ENCODE results near the gene FERMT1. TPM values are rescaled to one million over a fixed set of nuclear protein-coding genes. Genes with fewer than 3 reads are reported as not detected.

The FERMT1 gene
- total and polyA plus RNA-seq, 11 donors: 0.06 to 2.4 (median 1.1) TPM; not detected in 1

DNA sequence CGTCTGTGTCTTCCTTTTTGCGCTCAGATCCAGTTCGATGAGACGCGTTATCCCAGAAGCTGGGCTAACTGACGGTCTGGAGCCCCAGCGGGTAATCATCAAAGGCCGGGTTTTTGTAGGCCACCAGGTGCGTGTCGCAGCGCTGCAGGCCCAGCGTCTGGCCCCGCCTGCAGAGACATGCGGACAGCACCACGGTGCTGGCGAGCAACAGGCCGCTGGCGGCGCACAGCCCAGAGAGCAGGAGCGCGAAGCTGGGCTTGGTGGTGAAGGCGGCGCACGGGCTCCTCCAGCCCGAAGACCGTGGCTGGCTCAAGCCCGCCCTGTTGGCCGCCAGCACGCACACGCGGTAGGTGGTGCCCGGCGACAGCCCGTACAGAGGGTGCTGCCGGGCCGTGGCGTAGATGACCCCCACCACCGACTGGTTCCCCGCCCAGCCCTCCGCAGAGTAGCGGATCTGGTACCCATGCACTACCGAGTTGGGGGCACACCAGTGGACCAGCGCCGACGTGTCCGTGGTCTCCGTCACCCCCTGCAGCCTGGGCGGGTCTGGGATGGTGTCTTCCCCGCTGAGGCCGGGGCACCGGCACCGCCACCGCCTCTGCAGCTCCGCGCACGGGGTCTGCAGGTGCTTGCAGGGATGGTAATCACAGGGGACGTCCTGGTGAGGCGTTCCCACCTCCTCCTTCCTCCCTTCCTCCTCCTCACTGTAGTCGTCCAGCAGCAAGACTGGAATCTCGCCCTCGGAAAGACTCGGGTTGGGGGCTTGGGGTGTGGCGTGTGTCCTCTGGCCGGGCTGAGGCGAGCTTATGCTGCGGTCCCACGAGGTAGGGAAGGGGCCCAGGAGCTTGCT, 81.6 kb downstream of the FERMT1 start:
- no peak overlapping the region for H3K4me3 ChIP-seq
- 82 to 89% (median 85%) methylated on average over 42 to 67 of the region's 67 CpGs for WGBS, 4 donors
- TF ChIP-seq, protein P1, sequence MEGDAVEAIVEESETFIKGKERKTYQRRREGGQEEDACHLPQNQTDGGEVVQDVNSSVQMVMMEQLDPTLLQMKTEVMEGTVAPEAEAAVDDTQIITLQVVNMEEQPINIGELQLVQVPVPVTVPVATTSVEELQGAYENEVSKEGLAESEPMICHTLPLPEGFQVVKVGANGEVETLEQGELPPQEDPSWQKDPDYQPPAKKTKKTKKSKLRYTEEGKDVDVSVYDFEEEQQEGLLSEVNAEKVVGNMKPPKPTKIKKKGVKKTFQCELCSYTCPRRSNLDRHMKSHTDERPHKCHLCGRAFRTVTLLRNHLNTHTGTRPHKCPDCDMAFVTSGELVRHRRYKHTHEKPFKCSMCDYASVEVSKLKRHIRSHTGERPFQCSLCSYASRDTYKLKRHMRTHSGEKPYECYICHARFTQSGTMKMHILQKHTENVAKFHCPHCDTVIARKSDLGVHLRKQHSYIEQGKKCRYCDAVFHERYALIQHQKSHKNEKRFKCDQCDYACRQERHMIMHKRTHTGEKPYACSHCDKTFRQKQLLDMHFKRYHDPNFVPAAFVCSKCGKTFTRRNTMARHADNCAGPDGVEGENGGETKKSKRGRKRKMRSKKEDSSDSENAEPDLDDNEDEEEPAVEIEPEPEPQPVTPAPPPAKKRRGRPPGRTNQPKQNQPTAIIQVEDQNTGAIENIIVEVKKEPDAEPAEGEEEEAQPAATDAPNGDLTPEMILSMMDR (IDR thresholded peaks at IDR 0.05): no peak
- TF ChIP-seq POLR2A (IDR thresholded peaks at IDR 0.05): no peak
- H3K27ac ChIP-seq: no peak overlapping the region
- no peaks in the 10 kb centered on the region for H3K27me3 ChIP-seq
- peaks cover 0 to 25% (median 2%) of the 10 kb centered on the region in 12 donors for H3K4me1 ChIP-seq
- intact Hi-C loops (cut with DNase I): no loop called here
- DNase-seq (no peak), ATAC-seq (peak in 1 of 4 donors; percentile 15)
- H3K9me3 ChIP-seq: no peaks in the 10 kb centered on the region
- H3K36me3 ChIP-seq: peaks cover 0 to 61% (median 50%) of the 10 kb centered on the region in 9 donors

DNA sequence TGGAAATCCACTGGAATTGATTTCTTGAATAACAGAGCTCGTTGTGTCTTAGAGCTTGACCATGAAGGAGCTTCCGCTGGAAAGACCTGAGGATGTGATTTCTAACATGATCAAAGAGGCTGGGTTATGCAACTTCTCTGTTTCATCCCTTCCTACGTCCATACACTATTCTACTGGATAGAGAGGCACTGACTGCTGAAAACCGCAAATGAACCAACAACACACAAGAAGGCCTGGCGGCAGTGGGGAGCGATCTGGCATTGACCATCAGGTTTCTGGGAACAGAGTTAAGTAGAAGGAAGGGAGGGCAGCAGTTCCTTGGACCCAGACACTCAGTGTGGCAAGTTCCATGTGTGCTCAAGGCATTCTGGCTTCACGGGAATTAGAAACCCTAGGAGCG, 82.3 kb downstream of the FERMT1 start:
- Histone ChIP-seq H3K36me3 (peaks cover 0 to 67% (median 57%) of the 10 kb centered on the region in 9 donors), H3K4me1 (peaks cover 0 to 31% (median 4%) of the 10 kb centered on the region in 12 donors), H3K4me3 (no peak overlapping the region), H3K27me3 (no peaks in the 10 kb centered on the region), H3K9me3 (no peaks in the 10 kb centered on the region), H3K27ac (peak overlapping the region in 1 of 12 donors; percentile 10)
- intact Hi-C loops (cut with DNase I): no loop called here
- ATAC-seq (no peak), DNase-seq (no peak)
- 88 to 96% (median 95%) methylated on average over 8 of the region's 8 CpGs for WGBS, 4 donors
- TF ChIP-seq POLR2A (IDR thresholded peaks at IDR 0.05): no peak
- TF ChIP-seq, protein P1 (IDR thresholded peaks at IDR 0.05): no peak

DNA sequence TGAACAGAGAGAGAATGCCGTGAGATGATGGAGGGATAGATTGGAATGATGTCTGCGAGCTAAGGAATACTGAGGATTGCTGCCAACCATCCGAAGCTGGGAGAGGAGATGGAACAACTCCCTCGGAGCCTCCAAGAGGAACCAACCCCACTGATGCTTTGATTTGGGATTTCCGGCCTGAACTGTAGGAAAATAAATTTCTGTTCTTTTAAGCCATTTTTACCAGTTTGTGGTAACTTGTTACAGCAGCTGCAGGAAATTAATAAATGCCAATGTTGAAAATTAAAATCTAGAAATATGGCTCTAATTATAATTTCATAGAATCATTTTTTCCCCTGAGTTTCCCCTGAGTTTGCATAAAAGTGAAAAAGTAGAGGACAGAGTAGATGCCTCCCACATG, 83.1 kb downstream of the FERMT1 start:
- 73 to 81% (median 78%) methylated on average over 5 of the region's 5 CpGs for WGBS, 4 donors
- peaks cover 0 to 38% (median 4%) of the 10 kb centered on the region in 12 donors for H3K4me1 ChIP-seq
- H3K27ac ChIP-seq: no peak overlapping the region
- H3K36me3 ChIP-seq: peaks cover 0 to 75% (median 64%) of the 10 kb centered on the region in 9 donors
- TF ChIP-seq, protein P1 (IDR thresholded peaks at IDR 0.05): no peak
- no peak for TF ChIP-seq POLR2A (IDR thresholded peaks at IDR 0.05)
- no peak overlapping the region for H3K4me3 ChIP-seq
- H3K27me3 ChIP-seq: no peaks in the 10 kb centered on the region
- H3K9me3 ChIP-seq: no peaks in the 10 kb centered on the region
- intact Hi-C loops (cut with DNase I): no loop called here
- ATAC-seq: no peak
- DNase-seq: no peak

DNA sequence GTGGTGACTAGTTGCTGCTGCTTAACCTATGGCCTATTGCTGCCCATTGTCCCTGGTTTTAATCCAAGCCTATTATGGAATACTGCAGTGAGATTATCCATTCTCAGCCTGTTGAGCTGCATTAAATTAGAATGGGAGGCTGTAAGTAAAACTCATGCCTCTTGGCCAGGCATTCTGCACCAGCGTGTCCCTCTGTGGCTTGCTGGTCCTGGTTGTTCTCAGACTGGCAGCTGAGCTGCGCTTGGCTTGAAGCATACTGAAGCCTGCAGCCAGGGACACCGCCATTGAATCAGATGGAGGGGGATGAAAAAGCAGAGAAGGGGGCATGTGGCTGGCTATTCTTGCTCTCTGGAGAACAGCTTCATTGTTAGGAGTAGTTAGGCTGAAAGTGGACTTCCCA, 84.6 kb downstream of the FERMT1 start:
- WGBS, 4 donors: 51 to 75% (median 56%) methylated on average over 3 of the region's 3 CpGs
- H3K36me3 ChIP-seq: peaks cover 0 to 89% (median 78%) of the 10 kb centered on the region in 9 donors
- H3K27ac ChIP-seq: peak overlapping the region in 10 of 12 donors; percentile 18 to 76 (median 54)
- no peak for TF ChIP-seq POLR2A (IDR thresholded peaks at IDR 0.05)
- TF ChIP-seq, protein P1 (IDR thresholded peaks at IDR 0.05): no peak
- peaks cover 0 to 53% (median 12%) of the 10 kb centered on the region in 12 donors for H3K4me1 ChIP-seq
- no peaks in the 10 kb centered on the region for H3K9me3 ChIP-seq
- intact Hi-C loops (cut with DNase I): no loop called here
- H3K4me3 ChIP-seq: no peak overlapping the region
- DNase-seq (peak in 4 of 5 donors; percentile 54 to 78 (median 64)), ATAC-seq (peak; percentile 77 to 83 (median 82))
- no peaks in the 10 kb centered on the region for H3K27me3 ChIP-seq
